OCI-LY3 (cell line): ENCODE data around the gene SLC39A3.
"Not testable (repeated sequence)": the region's sequence is repeated elsewhere in the genome, so short reads cannot be mapped to it uniquely, and the experiment has no call there.

Experiments used
- EZH2phosphoT487 ChIP-seq: fragments of 200-600 bp; shearing (Covaris generic); IDR thresholded peaks from 2 replicates; pipeline ENCODE4 v1.6.1; 2018; ENCODE audit warnings: antibody characterized with exemption, mixed run types, low read depth
- TF ChIP-seq, protein P1 (sequence below): fragments of 200-600, 300-600 bp; sonication (generic); IDR thresholded peaks from 2 replicates; pipeline ENCODE4 v1.5.1; 2014; ENCODE audit warnings: antibody characterized with exemption, low read length, low read depth

DNA sequence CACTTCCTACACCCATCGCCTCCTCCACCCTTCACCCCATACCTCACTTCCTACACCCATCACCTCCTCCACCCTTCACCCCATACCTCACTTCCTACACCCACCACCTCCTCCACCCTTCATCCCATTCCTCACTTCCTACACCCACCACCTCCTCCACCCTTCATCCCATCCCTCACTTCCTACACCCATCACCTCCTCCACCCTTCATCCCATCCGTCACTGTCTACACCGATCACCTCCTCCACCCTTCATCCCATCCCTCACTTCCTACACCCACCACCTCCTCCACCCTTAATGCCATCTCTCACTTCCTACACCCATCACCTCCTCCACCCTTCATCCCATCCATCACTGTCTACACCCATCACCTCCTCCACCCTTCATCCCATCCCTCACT lies 26.6 kb downstream of the SLC39A3 start:
- TF ChIP-seq, protein P1, sequence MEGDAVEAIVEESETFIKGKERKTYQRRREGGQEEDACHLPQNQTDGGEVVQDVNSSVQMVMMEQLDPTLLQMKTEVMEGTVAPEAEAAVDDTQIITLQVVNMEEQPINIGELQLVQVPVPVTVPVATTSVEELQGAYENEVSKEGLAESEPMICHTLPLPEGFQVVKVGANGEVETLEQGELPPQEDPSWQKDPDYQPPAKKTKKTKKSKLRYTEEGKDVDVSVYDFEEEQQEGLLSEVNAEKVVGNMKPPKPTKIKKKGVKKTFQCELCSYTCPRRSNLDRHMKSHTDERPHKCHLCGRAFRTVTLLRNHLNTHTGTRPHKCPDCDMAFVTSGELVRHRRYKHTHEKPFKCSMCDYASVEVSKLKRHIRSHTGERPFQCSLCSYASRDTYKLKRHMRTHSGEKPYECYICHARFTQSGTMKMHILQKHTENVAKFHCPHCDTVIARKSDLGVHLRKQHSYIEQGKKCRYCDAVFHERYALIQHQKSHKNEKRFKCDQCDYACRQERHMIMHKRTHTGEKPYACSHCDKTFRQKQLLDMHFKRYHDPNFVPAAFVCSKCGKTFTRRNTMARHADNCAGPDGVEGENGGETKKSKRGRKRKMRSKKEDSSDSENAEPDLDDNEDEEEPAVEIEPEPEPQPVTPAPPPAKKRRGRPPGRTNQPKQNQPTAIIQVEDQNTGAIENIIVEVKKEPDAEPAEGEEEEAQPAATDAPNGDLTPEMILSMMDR: not testable (repeated sequence)
- not testable (repeated sequence) for TF ChIP-seq EZH2phosphoT487
